Measurements from ENCODE around the gene TLDC2. TPM values are rescaled to one million over a fixed set of nuclear protein-coding genes. Genes with fewer than 3 reads are reported as not detected.

Gene TLDC2
- total and polyA plus RNA-seq, 2 of the 8 experiments (the other 6 are each of a cell fraction or from before 2014, with no cell fraction given) = 0.29 to 0.34 TPM

GRCh38 chr20:36916199-36916598 is 40.3 kb downstream of the TLDC2 start (continued):
- no peak for TF ChIP-seq EGR1 (IDR thresholded peaks at IDR 0.05; ENCODE audit: borderline replicate concordance, low read depth, low read length)

All from H1 (cell line).